ENCODE data around the gene ACSL6. TPM values are rescaled to one million over a fixed set of nuclear protein-coding genes. Genes with fewer than 3 reads are reported as not detected.

Gene ACSL6
- total and polyA plus RNA-seq, 10 donors = 0.76 to 18.4 (median 3.9) TPM

DNA sequence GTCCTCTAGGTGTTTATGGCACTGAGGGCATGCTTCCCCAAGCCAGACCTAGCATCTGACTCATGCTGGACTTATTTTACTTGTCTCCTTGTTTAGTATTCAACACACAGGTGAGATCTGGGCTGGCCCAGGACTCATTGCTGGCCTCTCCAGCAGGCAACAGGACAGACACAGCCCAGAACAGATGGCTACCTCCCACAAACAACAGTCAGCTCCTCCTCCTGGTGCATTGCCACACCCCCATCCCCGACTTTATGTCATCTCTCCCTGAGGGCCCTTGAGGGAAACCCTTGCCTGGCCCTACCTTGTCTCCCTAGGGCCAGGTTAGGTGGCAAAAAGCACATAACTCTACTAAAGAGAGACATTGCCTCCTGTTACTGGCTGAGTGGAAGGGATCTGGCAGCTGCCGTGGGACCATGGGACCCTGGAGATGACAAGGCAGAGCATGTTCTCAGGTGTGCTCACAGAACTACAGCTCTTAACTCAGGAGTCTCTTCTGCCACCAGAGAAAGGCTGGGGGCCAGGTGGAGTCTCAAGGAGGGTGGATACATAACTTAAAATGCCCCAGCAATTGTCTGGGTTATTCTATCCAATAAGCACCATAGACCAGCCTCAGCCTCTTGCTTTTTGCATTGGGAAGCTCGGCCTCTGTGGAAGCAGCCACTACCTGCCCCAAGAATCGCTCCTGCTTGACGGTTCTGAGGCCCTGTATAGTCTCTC lies 2.3 kb downstream of the ACSL6 start:
- H3K4me3 ChIP-seq = no peak overlapping the region
- no peak overlapping the region for H3K27ac ChIP-seq
- peaks cover 0 to 24% (median 17%) of the 10 kb centered on the region in 6 donors for H3K4me1 ChIP-seq
- peaks cover 5 to 62% (median 23%) of the 10 kb centered on the region in 7 donors for H3K27me3 ChIP-seq (replicated peaks in 1 of 7)
- peak; percentile 31 for DNase-seq
- H3K36me3 ChIP-seq = no peaks in the 10 kb centered on the region
- H3K9me3 ChIP-seq = no peaks in the 10 kb centered on the region
- TF ChIP-seq, protein P1, sequence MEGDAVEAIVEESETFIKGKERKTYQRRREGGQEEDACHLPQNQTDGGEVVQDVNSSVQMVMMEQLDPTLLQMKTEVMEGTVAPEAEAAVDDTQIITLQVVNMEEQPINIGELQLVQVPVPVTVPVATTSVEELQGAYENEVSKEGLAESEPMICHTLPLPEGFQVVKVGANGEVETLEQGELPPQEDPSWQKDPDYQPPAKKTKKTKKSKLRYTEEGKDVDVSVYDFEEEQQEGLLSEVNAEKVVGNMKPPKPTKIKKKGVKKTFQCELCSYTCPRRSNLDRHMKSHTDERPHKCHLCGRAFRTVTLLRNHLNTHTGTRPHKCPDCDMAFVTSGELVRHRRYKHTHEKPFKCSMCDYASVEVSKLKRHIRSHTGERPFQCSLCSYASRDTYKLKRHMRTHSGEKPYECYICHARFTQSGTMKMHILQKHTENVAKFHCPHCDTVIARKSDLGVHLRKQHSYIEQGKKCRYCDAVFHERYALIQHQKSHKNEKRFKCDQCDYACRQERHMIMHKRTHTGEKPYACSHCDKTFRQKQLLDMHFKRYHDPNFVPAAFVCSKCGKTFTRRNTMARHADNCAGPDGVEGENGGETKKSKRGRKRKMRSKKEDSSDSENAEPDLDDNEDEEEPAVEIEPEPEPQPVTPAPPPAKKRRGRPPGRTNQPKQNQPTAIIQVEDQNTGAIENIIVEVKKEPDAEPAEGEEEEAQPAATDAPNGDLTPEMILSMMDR (IDR thresholded peaks at IDR 0.05 in 8 of 11, conservative IDR thresholded peaks at IDR 0.05 in 3 of 11) = no peak
- TF ChIP-seq POLR2A (IDR thresholded peaks at IDR 0.05) (no peak), POLR2AphosphoS5 (IDR thresholded peaks at IDR 0.05) (no peak)
- intact Hi-C loops (cut with DNase I; ENCODE audit: low total_unique reads) = loop anchor here (10.0 kb wide), 1 partner anchor 584 kb away; no protein-coding TSS in a partner anchor
- WGBS, 5 donors = 73 to 88% (median 78%) methylated on average over 5 of the region's 5 CpGs

GRCh38 chr5:132008163-132008473 lies 3.3 kb downstream of the ACSL6 start:
- TF ChIP-seq POLR2AphosphoS5 (IDR thresholded peaks at IDR 0.05) = no peak
- TF ChIP-seq, protein P1 (IDR thresholded peaks at IDR 0.05 in 8 of 11, conservative IDR thresholded peaks at IDR 0.05 in 3 of 11) = peak in 3 of 11 experiments; percentile 11 to 45 (median 44)

DNA sequence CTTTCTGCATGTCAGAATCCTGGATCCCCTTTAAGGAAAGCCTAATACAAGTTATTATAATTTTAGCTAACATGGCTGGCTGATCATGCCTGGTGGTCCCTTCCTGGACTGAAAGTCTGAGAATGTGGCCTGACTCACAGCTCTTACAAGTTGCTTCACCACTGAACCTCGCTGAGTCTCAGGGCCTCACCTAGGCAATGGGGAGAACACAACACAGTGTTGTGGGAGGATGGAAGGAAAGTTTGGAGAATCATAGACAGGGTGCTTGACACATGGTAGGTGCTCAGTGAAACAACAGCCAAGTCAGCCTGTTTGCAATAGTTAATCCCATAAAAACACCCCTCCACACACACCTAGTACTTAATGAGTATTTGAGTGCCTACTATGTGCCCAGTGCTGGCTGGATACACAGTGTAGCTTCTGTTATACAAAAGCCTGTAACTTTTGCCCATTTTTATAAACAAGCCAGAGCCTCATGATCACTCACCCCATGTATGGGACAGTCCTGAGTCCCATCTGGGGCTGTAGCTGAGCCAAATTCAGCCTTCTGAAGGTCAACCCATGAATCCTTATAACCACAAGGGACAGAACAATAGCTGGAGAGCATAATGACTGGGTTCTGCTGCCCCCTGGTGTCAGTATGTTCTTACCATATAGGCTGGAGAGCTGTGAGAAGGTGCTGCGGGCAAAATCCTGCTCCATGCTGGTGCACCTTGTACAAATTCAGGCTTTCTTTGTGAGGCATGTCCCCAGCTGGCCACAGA lies 3.9 kb downstream of the ACSL6 start:
- TF ChIP-seq POLR2AphosphoS5 (IDR thresholded peaks at IDR 0.05) = no peak
- TF ChIP-seq POLR2A (IDR thresholded peaks at IDR 0.05) = no peak
- TF ChIP-seq, protein P1 (IDR thresholded peaks at IDR 0.05 in 8 of 11, conservative IDR thresholded peaks at IDR 0.05 in 3 of 11) = peak; percentile 31 to 86 (median 77)
- intact Hi-C loops (cut with DNase I; ENCODE audit: low total_unique reads) = loop anchor here (10.0 kb wide), 1 partner anchor 583 kb away; no protein-coding TSS in a partner anchor
- WGBS, 5 donors = 32 to 51% (median 43%) methylated on average over 2 of the region's 2 CpGs

More at GRCh38 chr5:132008163-132008473, 3.3 kb downstream of the ACSL6 start:
- Histone ChIP-seq H3K36me3 (no peaks in the 10 kb centered on the region), H3K4me3 (no peak overlapping the region), H3K4me1 (peaks cover 0 to 28% (median 17%) of the 10 kb centered on the region in 6 donors), H3K9me3 (no peaks in the 10 kb centered on the region), H3K27ac (no peak overlapping the region), H3K27me3 (replicated peaks in 1 of 7) (peaks cover 5 to 53% (median 20%) of the 10 kb centered on the region in 7 donors)
- peak; percentile 49 for DNase-seq
- WGBS, 5 donors = 69 to 91% (median 79%) methylated on average over 2 of the region's 2 CpGs
- intact Hi-C loops (cut with DNase I; ENCODE audit: low total_unique reads) = loop anchor here (10.0 kb wide), 1 partner anchor 583 kb away; no protein-coding TSS in a partner anchor

More for the DNA sequence above, 3.9 kb downstream of the ACSL6 start:
- no peaks in the 10 kb centered on the region for H3K9me3 ChIP-seq
- H3K4me3 ChIP-seq = no peak overlapping the region
- H3K27me3 ChIP-seq (replicated peaks in 1 of 7) = peaks cover 5 to 47% (median 19%) of the 10 kb centered on the region in 7 donors
- H3K27ac ChIP-seq = no peak overlapping the region
- H3K36me3 ChIP-seq = no peaks in the 10 kb centered on the region
- H3K4me1 ChIP-seq = peaks cover 0 to 33% (median 17%) of the 10 kb centered on the region in 6 donors
- DNase-seq = peak; percentile 81

Measured in spleen (tissue), 11 donors.